Activated CD4-positive, alpha-beta T cell treated with anti-CD3 and anti-CD28 coated beads, Interleukin-2, amount 10 ng/mL, durations not matched to agents 24 days and 14 days (primary cell): ENCODE data around the gene ALDOA. TPM values are rescaled to one million over a fixed set of nuclear protein-coding genes. Genes with fewer than 3 reads are reported as not detected.

Experiments
- DNase-seq: peaks from one replicate; pipeline ENCODE4 v3.0.0; 2022
- H3K27ac Mint-ChIP-seq: one replicate; pipeline ENCODE4 v1.8.0; 2022; ENCODE audit warnings: mild to moderate bottlenecking, mixed read lengths
- H3K27me3 Mint-ChIP-seq: one replicate; pipeline ENCODE4 v1.8.0; 2022; ENCODE audit warnings: mixed read lengths
- H3K36me3 Mint-ChIP-seq: one replicate; pipeline ENCODE4 v1.8.0; 2022; ENCODE audit warnings: low read depth, mild to moderate bottlenecking, mixed read lengths
- H3K4me1 Mint-ChIP-seq: one replicate; pipeline ENCODE4 v1.8.0; 2021; ENCODE audit warnings: mixed read lengths
- H3K4me3 Mint-ChIP-seq: one replicate; pipeline ENCODE4 v1.8.0; 2022; ENCODE audit warnings: mild to moderate bottlenecking, moderate library complexity, mixed read lengths
- H3K9me3 Mint-ChIP-seq: one replicate; pipeline ENCODE4 v1.8.0; 2021; ENCODE audit warnings: mixed read lengths
- intact Hi-C: fragments of 100-400 bp; cut with micrococcal nuclease; formaldehyde crosslinking; loops from one replicate; pipeline ENCODE4 v1.15.1; 2023
- total RNA-seq: library from RNA; stranded (reverse); gene quantifications from 2 replicates; pipeline ENCODE4 v1.2.3, GENCODE V29; 2022

The ALDOA gene
- total RNA-seq, 1 donor from 2014 or later, result 2,074 TPM

GRCh38 chr16:30067584-30067916 is 2.0 kb downstream of the ALDOA start:
- Mint-ChIP-seq H3K36me3 (peaks cover 71% of the 10 kb centered on the region), H3K27me3 (no peaks in the 10 kb centered on the region), H3K27ac (peak overlapping the region; percentile 99), H3K4me3 (peak overlapping the region; percentile 92), H3K4me1 (peaks cover 41% of the 10 kb centered on the region), H3K9me3 (no peaks in the 10 kb centered on the region)
- intact Hi-C loops, result no loop called here
- no peak for DNase-seq

DNA sequence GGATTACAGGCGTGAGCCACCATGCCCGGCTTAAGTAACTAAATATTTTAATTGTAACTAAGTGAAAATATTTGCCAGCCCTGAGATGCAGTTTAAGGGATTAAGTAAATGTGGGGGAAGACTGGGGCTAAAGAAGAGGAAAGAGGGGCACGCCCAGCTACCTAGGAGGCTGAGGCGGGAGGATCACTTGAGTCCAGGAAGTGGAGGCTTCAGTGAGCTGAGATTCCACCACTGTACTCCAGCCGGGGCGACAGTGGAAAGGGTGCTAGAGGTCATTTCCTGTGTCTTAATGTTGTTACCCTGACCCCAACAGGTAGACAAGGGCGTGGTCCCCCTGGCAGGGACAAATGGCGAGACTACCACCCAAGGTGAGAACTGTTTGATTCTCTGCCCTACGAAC is 2.8 kb downstream of the ALDOA start:
- H3K4me1 Mint-ChIP-seq, result peaks cover 41% of the 10 kb centered on the region
- peak overlapping the region; percentile 75 for H3K27ac Mint-ChIP-seq

DNA sequence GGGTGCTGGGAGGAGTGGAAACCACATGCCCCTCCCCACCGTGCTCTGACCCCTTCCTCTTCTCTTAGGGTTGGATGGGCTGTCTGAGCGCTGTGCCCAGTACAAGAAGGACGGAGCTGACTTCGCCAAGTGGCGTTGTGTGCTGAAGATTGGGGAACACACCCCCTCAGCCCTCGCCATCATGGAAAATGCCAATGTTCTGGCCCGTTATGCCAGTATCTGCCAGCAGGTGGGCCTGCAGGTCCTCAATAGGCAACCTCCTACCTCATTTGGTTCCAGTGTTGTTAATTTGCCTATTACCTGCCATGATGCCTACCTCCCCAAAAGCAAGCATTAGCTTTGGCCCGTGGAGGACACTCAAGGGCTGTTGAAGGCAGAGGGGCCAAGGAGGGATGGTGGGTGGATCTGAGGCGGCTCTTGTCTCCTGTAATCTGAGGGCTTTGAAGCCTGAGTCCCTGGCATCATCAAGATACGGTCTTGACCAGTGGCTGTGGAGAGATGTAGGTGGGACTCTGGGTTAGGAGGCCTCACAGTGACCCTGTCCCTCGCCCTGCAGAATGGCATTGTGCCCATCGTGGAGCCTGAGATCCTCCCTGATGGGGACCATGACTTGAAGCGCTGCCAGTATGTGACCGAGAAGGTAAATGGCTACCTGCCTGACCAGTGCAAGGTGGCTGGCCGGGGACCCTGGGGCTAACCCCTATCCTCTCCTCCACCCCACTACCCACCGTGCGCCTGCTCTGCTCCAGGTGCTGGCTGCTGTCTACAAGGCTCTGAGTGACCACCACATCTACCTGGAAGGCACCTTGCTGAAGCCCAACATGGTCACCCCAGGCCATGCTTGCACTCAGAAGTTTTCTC is 3.4 kb downstream of the ALDOA start:
- H3K9me3 Mint-ChIP-seq, result no peaks in the 10 kb centered on the region
- intact Hi-C loops, result no loop called here
- H3K4me1 Mint-ChIP-seq, result peaks cover 38% of the 10 kb centered on the region
- peaks cover 76% of the 10 kb centered on the region for H3K36me3 Mint-ChIP-seq
- no peaks in the 10 kb centered on the region for H3K27me3 Mint-ChIP-seq
- H3K27ac Mint-ChIP-seq, result peak overlapping the region; percentile 75
- H3K4me3 Mint-ChIP-seq, result peak overlapping the region; percentile 70
- DNase-seq, result peak; percentile 87

More for the DNA sequence above, 2.8 kb downstream of the ALDOA start:
- peak overlapping the region; percentile 70 for H3K4me3 Mint-ChIP-seq
- no peak for DNase-seq
- H3K9me3 Mint-ChIP-seq, result no peaks in the 10 kb centered on the region
- H3K36me3 Mint-ChIP-seq, result peaks cover 73% of the 10 kb centered on the region
- intact Hi-C loops, result no loop called here
- no peaks in the 10 kb centered on the region for H3K27me3 Mint-ChIP-seq

DNA sequence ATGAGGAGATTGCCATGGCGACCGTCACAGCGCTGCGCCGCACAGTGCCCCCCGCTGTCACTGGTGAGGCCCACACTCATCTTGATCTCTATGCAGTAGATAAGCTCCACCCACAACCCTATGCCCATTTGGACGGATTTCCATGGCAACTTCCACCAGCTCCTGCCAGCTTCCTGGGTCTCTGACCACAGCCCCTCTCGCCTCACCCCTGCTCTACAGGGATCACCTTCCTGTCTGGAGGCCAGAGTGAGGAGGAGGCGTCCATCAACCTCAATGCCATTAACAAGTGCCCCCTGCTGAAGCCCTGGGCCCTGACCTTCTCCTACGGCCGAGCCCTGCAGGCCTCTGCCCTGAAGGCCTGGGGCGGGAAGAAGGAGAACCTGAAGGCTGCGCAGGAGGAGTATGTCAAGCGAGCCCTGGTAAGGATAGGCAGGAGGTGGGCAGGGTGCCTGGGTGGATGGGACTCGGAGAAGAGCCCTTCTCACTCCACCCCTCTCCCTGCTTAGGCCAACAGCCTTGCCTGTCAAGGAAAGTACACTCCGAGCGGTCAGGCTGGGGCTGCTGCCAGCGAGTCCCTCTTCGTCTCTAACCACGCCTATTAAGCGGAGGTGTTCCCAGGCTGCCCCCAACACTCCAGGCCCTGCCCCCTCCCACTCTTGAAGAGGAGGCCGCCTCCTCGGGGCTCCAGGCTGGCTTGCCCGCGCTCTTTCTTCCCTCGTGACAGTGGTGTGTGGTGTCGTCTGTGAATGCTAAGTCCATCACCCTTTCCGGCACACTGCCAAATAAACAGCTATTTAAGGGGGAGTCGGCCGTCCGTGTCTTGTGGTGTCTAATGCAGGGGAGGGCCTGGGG is 4.3 kb downstream of the ALDOA start:
- Mint-ChIP-seq H3K27ac (peak overlapping the region; percentile 75), H3K9me3 (no peaks in the 10 kb centered on the region), H3K36me3 (peaks cover 72% of the 10 kb centered on the region)

GRCh38 chr16:30070490-30070889 is 4.9 kb downstream of the ALDOA start:
- Mint-ChIP-seq H3K27me3 (no peaks in the 10 kb centered on the region), H3K36me3 (peaks cover 67% of the 10 kb centered on the region), H3K27ac (peak overlapping the region; percentile 17), H3K9me3 (no peaks in the 10 kb centered on the region), H3K4me3 (peak overlapping the region; percentile 35), H3K4me1 (peaks cover 42% of the 10 kb centered on the region)
- intact Hi-C loops, result no loop called here
- DNase-seq, result no peak

More for the DNA sequence above, 4.3 kb downstream of the ALDOA start:
- intact Hi-C loops, result no loop called here
- Mint-ChIP-seq H3K4me1 (peaks cover 39% of the 10 kb centered on the region), H3K4me3 (peak overlapping the region; percentile 35), H3K27me3 (no peaks in the 10 kb centered on the region)
- no peak for DNase-seq

DNA sequence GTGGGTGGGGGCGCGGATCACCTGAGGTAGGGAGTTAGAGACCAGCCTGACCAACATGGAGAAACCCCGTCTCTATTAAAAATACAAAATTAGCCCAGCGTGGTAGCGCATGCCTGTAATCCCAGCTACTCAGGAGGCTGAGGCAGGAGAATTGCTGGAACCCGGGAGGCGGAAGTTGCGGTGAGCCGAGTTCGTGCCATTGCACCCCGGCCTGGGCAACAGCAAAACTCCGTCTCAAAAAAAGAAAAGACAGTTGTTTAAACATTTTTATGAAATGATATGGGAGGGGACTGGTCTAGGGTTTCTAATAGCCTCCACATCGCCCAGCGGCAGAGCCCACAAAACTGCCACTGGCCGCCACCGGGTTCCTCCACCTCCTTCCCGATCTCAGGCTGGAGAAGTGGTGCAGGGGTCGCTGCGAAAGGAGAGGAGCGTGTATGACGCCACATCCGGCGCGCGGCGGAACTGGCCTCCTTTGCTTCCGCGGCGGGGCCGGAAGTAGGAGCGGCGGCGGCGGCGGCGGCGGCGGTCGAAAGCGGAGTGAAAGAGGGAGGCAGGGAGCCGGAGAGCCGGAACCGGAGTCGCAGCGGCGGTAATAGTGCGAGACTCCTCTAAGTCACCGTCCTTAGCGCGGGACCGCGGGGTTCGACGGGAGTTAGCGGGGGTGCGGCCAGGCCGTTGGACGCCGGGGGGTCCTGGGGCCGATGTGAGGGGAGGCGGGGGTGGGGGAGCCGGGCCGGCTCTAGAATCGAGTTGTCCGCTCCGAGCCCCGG is 10.1 kb downstream of the ALDOA start, which contains the start of gene PPP4C:
PPP4C (plus strand) TSS at position 492 of the 773 bp plus-strand sequence. CDS start 384 bp downstream, outside the sequence.
- intact Hi-C loops, result loop anchor here (1.0 kb wide), 2 partner anchors 10 to 17 kb away; partner anchors contain the start of gene ALDOA
- Mint-ChIP-seq H3K4me3 (peak within 1 kb of the TSS; percentile 91), H3K27me3 (no peaks in the 10 kb centered on the region)

DNA sequence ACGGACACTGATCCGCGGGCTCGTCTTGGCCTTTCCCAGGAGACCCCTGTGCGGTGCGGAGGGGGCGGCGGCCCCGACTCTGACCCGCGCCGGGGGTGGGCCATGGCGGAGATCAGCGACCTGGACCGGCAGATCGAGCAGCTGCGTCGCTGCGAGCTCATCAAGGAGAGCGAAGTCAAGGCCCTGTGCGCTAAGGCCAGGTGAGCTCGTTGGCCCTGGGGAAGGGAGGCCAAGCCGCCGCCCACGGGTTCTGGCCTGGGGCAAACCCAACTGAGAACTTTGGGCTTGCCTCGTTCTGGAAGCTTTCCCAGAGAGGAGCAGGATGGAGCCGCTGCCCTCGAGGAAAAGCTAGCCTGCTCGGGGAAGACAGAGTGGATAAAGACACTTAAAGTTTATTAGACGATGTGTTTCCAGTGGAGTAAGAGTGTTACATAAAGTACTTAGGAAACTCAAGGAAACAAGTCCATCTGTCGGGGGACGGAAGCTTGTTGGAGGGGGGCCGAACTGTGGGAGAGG is 10.8 kb downstream of the ALDOA start:
- intact Hi-C loops, result no loop called here
- H3K27me3 Mint-ChIP-seq, result no peaks in the 10 kb centered on the region
- H3K36me3 Mint-ChIP-seq, result peaks cover 55% of the 10 kb centered on the region

More for the DNA sequence above, 10.1 kb downstream of the ALDOA start, which contains the start of gene PPP4C:
- H3K36me3 Mint-ChIP-seq, result peaks cover 56% of the 10 kb centered on the region
- H3K4me1 Mint-ChIP-seq, result peaks cover 28% of the 10 kb centered on the region
- H3K9me3 Mint-ChIP-seq, result no peaks in the 10 kb centered on the region
- H3K27ac Mint-ChIP-seq, result peak within 1 kb of the TSS; percentile 89
- DNase-seq, result peak; percentile 98

DNA sequence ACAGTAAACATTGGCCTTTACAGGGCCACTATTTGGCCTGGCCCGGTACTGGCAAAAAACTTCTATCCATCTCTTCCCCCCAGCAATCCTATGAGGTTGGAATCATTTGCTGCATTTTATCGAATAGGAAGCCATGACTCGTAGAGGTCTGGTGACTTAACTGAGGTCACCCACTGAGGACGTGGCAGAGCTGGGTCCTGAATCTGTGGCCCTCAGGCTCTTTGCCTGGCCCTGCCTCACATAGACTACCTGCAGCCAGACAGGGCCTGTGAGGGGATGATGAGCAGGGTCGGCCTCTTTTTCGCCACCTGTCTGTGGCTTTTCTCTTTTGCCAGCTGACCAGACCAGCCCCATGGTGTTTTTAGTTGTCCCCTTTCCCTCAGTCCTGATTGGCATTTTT is 12.1 kb downstream of the ALDOA start:
- H3K4me1 Mint-ChIP-seq, result peaks cover 24% of the 10 kb centered on the region
- H3K9me3 Mint-ChIP-seq, result no peaks in the 10 kb centered on the region
- intact Hi-C loops, result no loop called here
- peaks cover 54% of the 10 kb centered on the region for H3K36me3 Mint-ChIP-seq
- H3K27me3 Mint-ChIP-seq, result no peaks in the 10 kb centered on the region
- DNase-seq, result no peak
- peak overlapping the region; percentile 25 for H3K27ac Mint-ChIP-seq
- peak overlapping the region; percentile 91 for H3K4me3 Mint-ChIP-seq

More for the DNA sequence above, 10.8 kb downstream of the ALDOA start:
- H3K4me1 Mint-ChIP-seq, result peaks cover 28% of the 10 kb centered on the region
- peak; percentile 76 for DNase-seq
- H3K9me3 Mint-ChIP-seq, result no peaks in the 10 kb centered on the region
- H3K4me3 Mint-ChIP-seq, result peak overlapping the region; percentile 91
- H3K27ac Mint-ChIP-seq, result peak overlapping the region; percentile 77

GRCh38 chr16:30078744-30079143 is 13.2 kb downstream of the ALDOA start:
- no peaks in the 10 kb centered on the region for H3K27me3 Mint-ChIP-seq
- H3K4me3 Mint-ChIP-seq, result no peak overlapping the region
- peaks cover 26% of the 10 kb centered on the region for H3K4me1 Mint-ChIP-seq
- peaks cover 60% of the 10 kb centered on the region for H3K36me3 Mint-ChIP-seq
- intact Hi-C loops, result no loop called here
- DNase-seq, result no peak
- H3K9me3 Mint-ChIP-seq, result no peaks in the 10 kb centered on the region
- no peak overlapping the region for H3K27ac Mint-ChIP-seq

- DNase-seq, result no peak
- Mint-ChIP-seq H3K36me3 (peaks cover 65% of the 10 kb centered on the region), H3K27me3 (no peaks in the 10 kb centered on the region), H3K27ac (no peak overlapping the region), H3K9me3 (no peaks in the 10 kb centered on the region), H3K4me1 (peaks cover 26% of the 10 kb centered on the region), H3K4me3 (no peak overlapping the region)
- intact Hi-C loops, result no loop called here
Observed at GRCh38 chr16:30079480-30079879, 13.9 kb downstream of the ALDOA start.

DNA sequence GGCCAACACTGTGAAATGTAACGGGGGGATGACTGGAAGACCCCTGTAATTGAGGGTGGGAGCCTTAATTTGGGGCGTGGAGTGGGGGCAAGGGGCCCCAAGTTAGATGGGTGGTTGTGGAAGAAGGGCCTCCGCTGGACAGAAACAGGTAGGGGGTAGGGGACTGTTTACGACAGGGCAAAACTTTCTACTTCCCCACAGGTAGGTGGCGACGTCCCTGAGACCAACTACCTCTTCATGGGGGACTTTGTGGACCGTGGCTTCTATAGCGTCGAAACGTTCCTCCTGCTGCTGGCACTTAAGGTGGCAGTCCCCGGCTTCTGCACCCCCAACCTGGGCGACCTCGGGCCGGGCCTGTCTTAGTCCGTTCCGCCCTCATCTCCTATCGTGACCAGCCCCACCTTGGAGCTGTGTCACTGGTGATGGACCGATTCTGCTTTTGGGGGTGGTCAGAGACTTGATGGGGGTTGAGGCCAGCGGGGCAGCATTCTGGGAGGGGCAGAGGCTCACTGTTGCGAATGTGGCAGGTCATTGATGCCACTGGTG is 17.1 kb downstream of the ALDOA start:
- no peak overlapping the region for H3K27ac Mint-ChIP-seq
- H3K4me1 Mint-ChIP-seq, result peaks cover 8% of the 10 kb centered on the region
- no peak overlapping the region for H3K4me3 Mint-ChIP-seq
- H3K9me3 Mint-ChIP-seq, result no peaks in the 10 kb centered on the region
- no peaks in the 10 kb centered on the region for H3K27me3 Mint-ChIP-seq
- no peak for DNase-seq
- peaks cover 65% of the 10 kb centered on the region for H3K36me3 Mint-ChIP-seq
- intact Hi-C loops, result no loop called here

DNA sequence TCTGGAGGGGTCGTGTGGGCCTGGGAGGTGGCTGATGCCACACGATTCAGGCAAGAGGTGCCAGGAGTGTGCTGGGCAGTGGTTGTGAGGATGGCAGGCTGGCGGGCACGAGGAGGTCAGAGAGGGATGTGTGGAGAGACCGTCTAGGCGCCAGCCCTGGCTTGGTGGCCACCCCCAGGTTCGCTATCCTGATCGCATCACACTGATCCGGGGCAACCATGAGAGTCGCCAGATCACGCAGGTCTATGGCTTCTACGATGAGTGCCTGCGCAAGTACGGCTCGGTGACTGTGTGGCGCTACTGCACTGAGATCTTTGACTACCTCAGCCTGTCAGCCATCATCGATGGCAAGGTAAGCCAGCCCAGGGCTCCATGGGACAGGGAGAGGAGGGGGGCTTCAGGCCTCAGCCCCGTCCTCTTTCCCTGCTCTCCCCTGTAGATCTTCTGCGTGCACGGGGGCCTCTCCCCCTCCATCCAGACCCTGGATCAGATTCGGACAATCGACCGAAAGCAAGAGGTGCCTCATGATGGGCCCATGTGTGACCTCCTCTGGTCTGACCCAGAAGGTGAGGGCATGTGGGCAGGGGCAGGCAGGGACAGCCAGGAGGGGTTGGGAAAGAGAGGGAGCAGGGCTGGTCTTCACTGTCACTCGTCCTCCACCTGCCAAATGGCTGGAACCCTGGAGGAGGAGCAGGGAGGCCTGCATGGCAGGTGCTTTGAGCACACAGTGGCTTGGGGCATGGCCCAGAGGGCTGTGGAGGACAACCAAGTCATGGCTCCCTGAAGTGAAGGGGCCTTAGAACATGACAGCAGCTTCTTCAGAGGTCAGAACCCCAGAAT is 17.9 kb downstream of the ALDOA start:
- DNase-seq, result no peak
- Mint-ChIP-seq H3K27ac (no peak overlapping the region), H3K9me3 (no peaks in the 10 kb centered on the region), H3K36me3 (peaks cover 60% of the 10 kb centered on the region), H3K4me1 (peaks cover 2% of the 10 kb centered on the region), H3K4me3 (no peak overlapping the region), H3K27me3 (no peaks in the 10 kb centered on the region)
- intact Hi-C loops, result no loop called here
